H1 (cell line): Measurements from ENCODE around the gene CACNA1B. TPM values are rescaled to one million over a fixed set of nuclear protein-coding genes. Genes with fewer than 3 reads are reported as not detected.

ENCODE experiments used
- CTCF ChIA-PET: fragments of 300-600 bp; sonication (Branson Sonifier 250); formaldehyde crosslinking; loops from one replicate; lab custom pipeline; 2021; ENCODE audit not compliant: partially characterized antibody; lab: Charles Lee
- POLR2A ChIA-PET: fragments of 300-600 bp; sonication (Branson Sonifier 250); formaldehyde crosslinking; loops from one replicate; lab custom pipeline; 2021; ENCODE audit warnings: inconsistent platforms; ENCODE audit not compliant: partially characterized antibody; lab: Charles Lee
- DNase-seq, 2 experiments: peaks; one replicate each; pipeline versions ENCODE4 v3.0.0 to v3.0.0-alpha.2; 2010 to 2022; ENCODE audit warnings: low spot score in 2 of 2, low read depth in 1 of 2, mixed read lengths in 1 of 2
- FAIRE-seq: peaks from 2 replicates; lab custom pipeline; 2011; peaks lifted over from hg19 to GRCh38; lab: Jason Lieb, UNC
- H2AFZ ChIP-seq: 2 replicates; pipeline ENCODE4 v1.8.1; 2012; ENCODE audit warnings: low read length, inconsistent platforms
- H2AK5ac ChIP-seq: 2 replicates; pipeline ENCODE4 v1.6.1; 2013; ENCODE audit warnings: low read depth, low read length
- H2BK120ac ChIP-seq: replicated peaks from 2 replicates; pipeline ENCODE3; 2013; ENCODE audit warnings: low read depth, low read length, inconsistent platforms
- H2BK12ac ChIP-seq: 2 replicates; pipeline ENCODE4 v1.6.1; 2013; ENCODE audit warnings: low read depth, low read length
- H2BK15ac ChIP-seq: 2 replicates; pipeline ENCODE4 v1.6.1; 2013; ENCODE audit warnings: low read length
- H2BK20ac ChIP-seq: 2 replicates; pipeline ENCODE4 v1.6.1; 2013; ENCODE audit warnings: low read length
- H2BK5ac ChIP-seq: 2 replicates; pipeline ENCODE4 v1.6.1; 2013; ENCODE audit warnings: low read depth, low read length
- H3K14ac ChIP-seq: 2 replicates; pipeline ENCODE4 v1.6.1; 2013; ENCODE audit warnings: inconsistent platforms; ENCODE audit not compliant: insufficient read length
- H3K18ac ChIP-seq: 2 replicates; pipeline ENCODE4 v1.6.1; 2013; ENCODE audit warnings: low read length; ENCODE audit errors: extremely low read depth
- H3K23ac ChIP-seq: 2 replicates; pipeline ENCODE4 v1.6.1; 2013; ENCODE audit warnings: inconsistent platforms; ENCODE audit not compliant: insufficient read length
- H3K23me2 ChIP-seq: 2 replicates; pipeline ENCODE4 v1.6.1; 2013; ENCODE audit warnings: low read depth, low read length
- H3K27ac ChIP-seq: 2 replicates; pipeline ENCODE4 v1.6.1; 2011; ENCODE audit warnings: low read depth, low read length, inconsistent platforms
- H3K27me3 ChIP-seq, 4 experiments: replicated peaks in 1 of 4; 1 replicate in 1 of 4; 2 replicates in 3 of 4; pipeline versions ENCODE4 v1.6.1 to v1.8.1; 2011 to 2013; ENCODE audit warnings: low read length in 3 of 4, mild to moderate bottlenecking in 3 of 4, inconsistent platforms in 2 of 4, mixed read lengths in 2 of 4, moderate library complexity in 1 of 4; ENCODE audit not compliant: control insufficient read depth in 3 of 4, insufficient read depth in 3 of 4; ENCODE audit errors: extremely low read depth in 1 of 4
- H3K36me3 ChIP-seq, 4 experiments: 2 replicates each; pipeline versions ENCODE4 v1.6.1 to v1.8.1; 2011 to 2013; ENCODE audit warnings: mild to moderate bottlenecking in 4 of 4, low read length in 3 of 4, moderate library complexity in 2 of 4, control low read depth in 1 of 4, inconsistent platforms in 1 of 4; ENCODE audit not compliant: insufficient read depth in 4 of 4, control insufficient read depth in 2 of 4
- H3K4ac ChIP-seq: replicated peaks from 2 replicates; pipeline ENCODE3; 2013; ENCODE audit warnings: low read length, low read depth, mixed read lengths, inconsistent platforms; ENCODE audit not compliant: insufficient read length
- H3K4me1 ChIP-seq, 4 experiments: replicated peaks in 1 of 4; 1 replicate in 1 of 4; 2 replicates in 3 of 4; pipeline versions ENCODE4 v1.6.1 to v1.8.1; 2011 to 2013; ENCODE audit warnings: low read length in 3 of 4, inconsistent platforms in 2 of 4, mixed read lengths in 1 of 4; ENCODE audit not compliant: insufficient read depth in 4 of 4, control insufficient read depth in 3 of 4
- H3K4me2 ChIP-seq, 2 experiments: 2 replicates each; pipeline versions ENCODE4 v1.6.1 to v1.8.1; 2011 to 2013; ENCODE audit warnings: low read depth in 2 of 2, low read length in 2 of 2, control low read depth in 1 of 2, inconsistent platforms in 1 of 2, mild to moderate bottlenecking in 1 of 2; ENCODE audit not compliant: insufficient read depth in 1 of 2
- H3K4me3 ChIP-seq, 4 experiments: fragments of 200-600, 300-600 bp in 1 of 4; sonication (generic), shearing (Covaris generic), sonication (Bioruptor Twin) in 1 of 4; 2 replicates each; pipeline versions ENCODE4 v1.5.1 to v1.8.1; 2011 to 2016; ENCODE audit warnings: low read length in 4 of 4, low read depth in 3 of 4, control low read depth in 2 of 4, inconsistent platforms in 2 of 4, mild to moderate bottlenecking in 2 of 4, mixed read lengths in 1 of 4, moderate library complexity in 1 of 4; ENCODE audit not compliant: insufficient read depth in 2 of 4; ENCODE audit errors: extremely low read depth in 1 of 4
- H3K56ac ChIP-seq: replicated peaks from 2 replicates; pipeline ENCODE3; 2013; ENCODE audit warnings: low read depth, mild to moderate bottlenecking, mixed read lengths, low read length, inconsistent platforms; ENCODE audit not compliant: insufficient read length
- H3K79me1 ChIP-seq: 2 replicates; pipeline ENCODE4 v1.6.1; 2013; ENCODE audit warnings: low read depth, low read length, control low read depth
- H3K79me2 ChIP-seq, 2 experiments: 2 replicates each; pipeline versions ENCODE4 v1.6.1 to v1.8.1; 2012 to 2013; ENCODE audit warnings: low read length in 2 of 2, mild to moderate bottlenecking in 2 of 2, inconsistent platforms in 1 of 2; ENCODE audit not compliant: insufficient read depth in 2 of 2, control insufficient read depth in 1 of 2
- H3K9ac ChIP-seq, 4 experiments: replicated peaks in 1 of 4; 1 replicate in 1 of 4; 2 replicates in 3 of 4; pipeline versions ENCODE4 v1.6.1 to v1.8.1; 2011 to 2013; ENCODE audit warnings: low read depth in 3 of 4, low read length in 3 of 4, control low read depth in 2 of 4, mild to moderate bottlenecking in 2 of 4, moderate library complexity in 2 of 4, inconsistent platforms in 1 of 4; ENCODE audit errors: extremely low read depth in 1 of 4
- H3K9me3 ChIP-seq, 2 experiments: 2 replicates each; pipeline versions ENCODE4 v1.6.1 to v1.8.1; 2012 to 2013; ENCODE audit warnings: mild to moderate bottlenecking in 2 of 2, moderate library complexity in 2 of 2, control low read depth in 1 of 2, inconsistent platforms in 1 of 2, low read depth in 1 of 2, low read length in 1 of 2, mixed read lengths in 1 of 2; ENCODE audit not compliant: insufficient read depth in 2 of 2
- H4K20me1 ChIP-seq, 2 experiments: replicated peaks in 1 of 2; 2 replicates each; pipeline versions ENCODE3 to v1.8.1; 2011 to 2013; ENCODE audit warnings: inconsistent platforms in 2 of 2, low read length in 2 of 2, mild to moderate bottlenecking in 1 of 2; ENCODE audit not compliant: insufficient read depth in 2 of 2, control insufficient read depth in 1 of 2
- H4K5ac ChIP-seq: 2 replicates; pipeline ENCODE4 v1.6.1; 2013; ENCODE audit warnings: low read length, low read depth, mixed read lengths, inconsistent platforms; ENCODE audit not compliant: insufficient read length
- H4K8ac ChIP-seq: 2 replicates; pipeline ENCODE4 v1.8.0; 2013; ENCODE audit warnings: mild to moderate bottlenecking, moderate library complexity, low read length, inconsistent platforms; ENCODE audit not compliant: insufficient read depth; ENCODE audit errors: extremely low read depth
- H4K91ac ChIP-seq: replicated peaks from 2 replicates; pipeline ENCODE3; 2013; ENCODE audit warnings: low read length, mixed read lengths, inconsistent platforms; ENCODE audit not compliant: insufficient read length
- EZH2 ChIP-seq: fragments of 200-600 bp; sonication (generic); IDR thresholded peaks from 2 replicates; pipeline ENCODE4 v1.7.1; 2012; ENCODE audit warnings: low read depth, mild to moderate bottlenecking, moderate library complexity, low read length, inconsistent platforms; ENCODE audit not compliant: severe bottlenecking
- FOSL1 ChIP-seq: IDR thresholded peaks from 2 replicates; pipeline ENCODE4 v1.6.1; 2011; ENCODE audit warnings: mild to moderate bottlenecking, low read depth, low read length, moderate library complexity; ENCODE audit not compliant: insufficient read depth
- NANOG ChIP-seq: IDR thresholded peaks from 2 replicates; pipeline ENCODE4 v1.6.1; 2011; ENCODE audit warnings: low read length, low read depth, mild to moderate bottlenecking, inconsistent platforms; ENCODE audit not compliant: insufficient read depth, poor library complexity, severe bottlenecking
- PHF8 ChIP-seq: fragments of 200-600 bp; sonication (generic); conservative IDR thresholded peaks from 2 replicates; pipeline ENCODE4 v1.7.1; 2012; ENCODE audit warnings: low read depth, mild to moderate bottlenecking, inconsistent platforms, low read length, moderate library complexity
- RBBP5 ChIP-seq: IDR thresholded peaks from 2 replicates; pipeline ENCODE4 v1.7.1; 2012; ENCODE audit warnings: low read depth, mild to moderate bottlenecking, inconsistent platforms, low read length, moderate library complexity, borderline replicate concordance
- RXRA ChIP-seq: IDR thresholded peaks from 2 replicates; pipeline ENCODE4 v1.6.1; 2011; ENCODE audit warnings: low read depth, mild to moderate bottlenecking, low read length, moderate library complexity; ENCODE audit not compliant: insufficient read depth
- SIN3A ChIP-seq, 2 experiments: IDR thresholded peaks in 1 of 2; conservative IDR thresholded peaks in 1 of 2; 2 replicates each; pipeline ENCODE4 v1.6.1; 2011 to 2012; ENCODE audit warnings: low read length in 2 of 2, improper control_type of control experiment in 1 of 2, low read depth in 1 of 2, mild to moderate bottlenecking in 1 of 2
- SP2 ChIP-seq: IDR thresholded peaks from 2 replicates; pipeline ENCODE4 v1.6.1; 2012; ENCODE audit warnings: mild to moderate bottlenecking, low read length, inconsistent platforms
- ZNF274 ChIP-seq: IDR thresholded peaks from 2 replicates; pipeline ENCODE4 v1.7.0; 2012; ENCODE audit warnings: low read length, borderline replicate concordance; ENCODE audit errors: extremely low read depth
- WGBS, 2 experiments: shearing (Covaris generic) in 1 of 2; methylation state at CpG; one replicate each; pipeline versions ENCODE4 v1.1.6 to v1.1.7; 2013 to 2015; ENCODE audit warnings: low lambda C conversion rate in 2 of 2, mixed read lengths in 2 of 2, inconsistent platforms in 1 of 2, low coverage in 1 of 2, missing lambda C conversion rate in 1 of 2; ENCODE audit not compliant: insufficient replicate concordance in 2 of 2, insufficient coverage in 1 of 2, insufficient read length in 1 of 2; ENCODE audit errors: extremely low coverage in 1 of 2, missing lambda C conversion rate in 1 of 2; 5-methylcytosine and 5-hydroxymethylcytosine counted together
- polyA plus RNA-seq, 7 experiments: library from polyadenylated mRNA; depleted of rRNA in 3 of 7; stranded (reverse) in 5 of 7; unstranded in 2 of 7; fragments of >200 nt in 5 of 7; fragments of 200-250 nt in 2 of 7; gene quantifications; 1 replicate in 5 of 7; 2 replicates in 1 of 7; 4 replicates in 1 of 7; pipeline versions ENCODE4 v1.2.1 to v1.2.3, GENCODE V29; 2011 to 2013; ENCODE audit warnings: missing spikeins in 2 of 7, mixed read lengths in 2 of 7
- total RNA-seq: library from RNA; stranded (reverse); fragmentation: NEBNext Ultra II Directional; extraction: Animal tissue kit (Norgen Biotek cat#: 25700); gene quantifications from 2 replicates; pipeline ENCODE4 v1.2.1, GENCODE V29; 2021

Gene CACNA1B
- total and polyA plus RNA-seq, 2 of the 8 experiments (the other 6 are each of a cell fraction or from before 2014, with no cell fraction given) = 1.5 to 5.7 TPM

DNA sequence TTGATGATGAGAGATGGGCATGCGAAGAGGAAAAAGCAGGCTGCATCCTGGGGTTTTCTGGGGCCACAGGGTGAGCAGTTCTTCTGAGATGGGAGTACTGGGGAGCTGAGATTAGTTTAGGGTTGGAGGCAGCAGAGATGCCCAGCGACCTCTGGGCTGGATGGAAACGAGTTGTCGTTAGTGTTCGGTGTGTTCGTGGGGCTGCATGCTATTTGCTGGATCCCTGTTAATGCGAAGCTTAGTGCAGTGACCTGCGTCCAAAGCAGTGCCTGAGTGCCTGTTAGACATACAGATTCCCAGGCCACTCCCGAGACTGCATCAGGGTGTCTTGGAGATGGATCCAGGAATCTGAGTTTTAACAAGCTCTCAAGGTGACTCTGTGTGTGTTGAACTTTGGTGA lies 201.3 kb downstream of the CACNA1B start:
- 86% methylated on average over 9 of the region's 9 CpGs; no CpG with 5 or more reads in 1 of the 2 experiments for WGBS, 2 experiments
- Histone ChIP-seq H3K79me2 (no peaks in the 10 kb centered on the region), H3K4ac (no peak overlapping the region), H3K9ac (no peak overlapping the region), H2BK120ac (no peak overlapping the region), H4K8ac (no peak overlapping the region), H3K27ac (no peak overlapping the region), H3K23ac (no peak overlapping the region), H3K9me3 (peaks cover 48 to 77% of the 10 kb centered on the region in 2 experiments), H2BK5ac (no peak overlapping the region), H4K91ac (no peak overlapping the region), H3K23me2 (no peaks in the 10 kb centered on the region), H3K27me3 (no peaks in the 10 kb centered on the region), H2AK5ac (no peak overlapping the region), H3K56ac (no peak overlapping the region), H2BK15ac (no peak overlapping the region), H2AFZ (no peak overlapping the region), H3K14ac (no peak overlapping the region), H3K4me1 (no peaks in the 10 kb centered on the region; a peak in 1 of 7 replicates), H3K4me2 (no peak overlapping the region), H3K4me3 (no peak overlapping the region), H3K18ac (no peak overlapping the region), H4K20me1 (no peaks in the 10 kb centered on the region), H4K5ac (no peak overlapping the region), H3K36me3 (peaks cover 0 to 3% (median 0%) of the 10 kb centered on the region in 4 experiments; a peak in 1 of 8 replicates), H2BK20ac (no peak overlapping the region), H2BK12ac (no peak overlapping the region), H3K79me1 (no peaks in the 10 kb centered on the region)
- FAIRE-seq (no peak), DNase-seq (no peak)
- TF ChIP-seq SIN3A (conservative IDR thresholded peaks at IDR 0.05 in 1 of 2, IDR thresholded peaks at IDR 0.05 in 1 of 2; ENCODE audit: low read depth in 1 of 2, low read length in 2 of 2) (no peak), SP2 (no peak), RXRA (no peak), RBBP5 (no peak), NANOG (no peak), PHF8 (no peak), EZH2 (no peak), FOSL1 (no peak), ZNF274 (no peak)
- ChIA-PET POLR2A (interaction anchor here (0.6 kb wide), 1 partner anchor 119 kb away, joined by 3 read pairs; no protein-coding TSS in a partner anchor), CTCF (interaction anchor here (0.8 kb wide), 1 partner anchor 23 kb away, joined by 3 read pairs; no protein-coding TSS in a partner anchor)
